Frontal cortex (tissue), 4 donors: ENCODE results near the gene PCDHAC1. TPM values are rescaled to one million over a fixed set of nuclear protein-coding genes. Genes with fewer than 3 reads are reported as not detected.
"Not testable (repeated sequence)": the region's sequence is repeated elsewhere in the genome, so short reads cannot be mapped to it uniquely, and the experiment has no call there.

Experiments used
- DNase-seq, 2 donors: peaks; one replicate each; pipeline ENCODE4 v3.0.0; 2012; ENCODE audit warnings: low spot score in 2 of 2
- FAIRE-seq: peaks from 2 replicates; lab custom pipeline; 2012; peaks lifted over from hg19 to GRCh38; lab: Jason Lieb, UNC
- total RNA-seq: library from RNA; depleted of rRNA; stranded (reverse); fragments of >200 nt; gene quantifications from one replicate; pipeline ENCODE4 v1.2.3, GENCODE V29; 2014
- donor health status: control.
- donor health status: control.
- donor health status: control.

PCDHAC1 gene
- 76.2 TPM for total RNA-seq

GRCh38 chr5:140925806-140926442, at the start of gene PCDHAC1:
PCDHAC1 (plus strand) TSS chr5:140926299; CDS start chr5:140926893, 594 bp downstream.
- FAIRE-seq, result no peak
- peak in 1 of 2 donors; percentile 37 for DNase-seq

- DNase-seq, FAIRE-seq: not testable (repeated sequence)
These were observed 49.4 kb upstream of the PCDHAC1 start for GRCh38 chr5:140876541-140877261.

GRCh38 chr5:140877262-140877581, 48.9 kb upstream of the PCDHAC1 start:
- FAIRE-seq, result no peak
- DNase-seq, result no peak

GRCh38 chr5:140881889-140882590, 44.1 kb upstream of the PCDHAC1 start, which contains the start of gene PCDHA13:
PCDHA13 (plus strand) TSS chr5:140882124; CDS start chr5:140882269, 145 bp downstream.
- no peak for FAIRE-seq
- DNase-seq, result peak; percentile 44 to 59

GRCh38 chr5:140882591-140882899, 43.6 kb upstream of the PCDHAC1 start:
- no peak for FAIRE-seq
- DNase-seq, result peak; percentile 33 to 56

GRCh38 chr5:140883373-140883772, 42.7 kb upstream of the PCDHAC1 start:
- DNase-seq (no peak), FAIRE-seq (no peak)

GRCh38 chr5:140883927-140884697, 42.0 kb upstream of the PCDHAC1 start:
- no peak for DNase-seq
- FAIRE-seq, result no peak

GRCh38 chr5:140916325-140916724, 9.8 kb upstream of the PCDHAC1 start:
- DNase-seq (no peak), FAIRE-seq (no peak)

- FAIRE-seq (no peak), DNase-seq (no peak)
These were observed 2.5 kb upstream of the PCDHAC1 start for GRCh38 chr5:140923601-140924000.

- no peak for FAIRE-seq
- peak; percentile 63 to 77 for DNase-seq
These were observed 536 bp downstream of the PCDHAC1 start for GRCh38 chr5:140926443-140927227.

GRCh38 chr5:140927228-140927573, 1.1 kb downstream of the PCDHAC1 start:
- DNase-seq (no peak), FAIRE-seq (no peak)

GRCh38 chr5:140934964-140935606, 9.0 kb downstream of the PCDHAC1 start:
- FAIRE-seq (no peak), DNase-seq (no peak)

GRCh38 chr5:140946578-140946977, 20.5 kb downstream of the PCDHAC1 start:
- DNase-seq (no peak), FAIRE-seq (no peak)

- FAIRE-seq, result no peak
- no peak for DNase-seq
These were observed 25.5 kb downstream of the PCDHAC1 start for GRCh38 chr5:140951636-140952035.

GRCh38 chr5:140953234-140953633, 27.1 kb downstream of the PCDHAC1 start:
- DNase-seq (no peak), FAIRE-seq (no peak)

- DNase-seq, result no peak
- no peak for FAIRE-seq
These were observed 36.1 kb downstream of the PCDHAC1 start for GRCh38 chr5:140962190-140962589.

GRCh38 chr5:140964356-140964755, 38.3 kb downstream of the PCDHAC1 start:
- DNase-seq, result no peak
- no peak for FAIRE-seq

GRCh38 chr5:140965905-140966292, 39.8 kb downstream of the PCDHAC1 start:
- no peak for FAIRE-seq
- DNase-seq, result peak in 1 of 2 donors; percentile 19
